Measurements from ENCODE around the gene CELF4. TPM values are rescaled to one million over a fixed set of nuclear protein-coding genes. Genes with fewer than 3 reads are reported as not detected.

The CELF4 gene
- total and polyA plus RNA-seq, 4 donors: 0.24 to 3.0 (median 1.3) TPM

DNA sequence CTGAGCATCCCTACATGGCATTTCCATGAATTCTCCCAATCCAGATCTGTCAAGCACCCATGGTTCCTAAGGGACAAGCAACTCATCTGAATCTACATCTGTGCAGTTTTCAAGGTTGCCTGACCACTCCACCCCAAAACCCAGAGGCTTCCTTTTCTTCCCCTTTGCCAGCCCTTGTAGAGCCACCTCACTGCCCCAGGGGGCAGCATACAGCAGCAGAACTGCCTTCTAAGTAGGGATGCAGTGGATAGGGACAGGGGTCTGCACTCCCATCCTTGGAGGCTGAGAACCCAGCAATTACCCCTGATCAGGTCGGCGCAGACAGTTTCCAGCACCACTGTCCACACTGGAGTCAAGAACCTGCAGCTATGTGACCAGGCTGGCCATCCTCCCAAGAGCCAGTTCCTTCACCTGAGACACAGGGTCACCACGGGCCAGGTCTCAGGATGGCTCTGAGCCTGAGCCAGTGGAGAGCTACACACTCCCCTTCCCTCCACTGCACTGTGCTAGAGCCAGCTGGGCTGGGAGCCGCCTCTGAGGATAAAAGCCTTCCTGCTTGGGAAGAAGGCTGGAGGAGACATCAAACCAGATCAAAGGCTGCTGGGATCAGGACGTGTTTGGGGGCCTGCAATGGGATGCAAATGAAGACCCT, 283.1 kb downstream of the CELF4 start:
- no peaks in the 10 kb centered on the region for H3K36me3 ChIP-seq (ENCODE audit: control insufficient read depth in 4 of 4, insufficient read depth in 4 of 4, low read length in 4 of 4)
- peaks cover 0 to 4% (median 0%) of the 10 kb centered on the region in 3 donors for H3K27me3 ChIP-seq (ENCODE audit: control insufficient read depth in 3 of 3, insufficient read depth in 3 of 3, low read length in 2 of 3)
- H3K4me3 ChIP-seq: no peak overlapping the region
- H3K4me1 ChIP-seq (ENCODE audit: control insufficient read depth in 5 of 5, insufficient read depth in 5 of 5, low read length in 5 of 5): no peaks in the 10 kb centered on the region
- 49 to 54% methylated on average over 5 of the region's 5 CpGs for WGBS, 2 donors
- H3K27ac ChIP-seq (ENCODE audit: low read depth in 1 of 2, low read length in 1 of 2): no peak overlapping the region
- DNase-seq (no peak), ATAC-seq (ENCODE audit: insufficient read depth, low FRiP score) (no peak)
- TF ChIP-seq, protein P1, sequence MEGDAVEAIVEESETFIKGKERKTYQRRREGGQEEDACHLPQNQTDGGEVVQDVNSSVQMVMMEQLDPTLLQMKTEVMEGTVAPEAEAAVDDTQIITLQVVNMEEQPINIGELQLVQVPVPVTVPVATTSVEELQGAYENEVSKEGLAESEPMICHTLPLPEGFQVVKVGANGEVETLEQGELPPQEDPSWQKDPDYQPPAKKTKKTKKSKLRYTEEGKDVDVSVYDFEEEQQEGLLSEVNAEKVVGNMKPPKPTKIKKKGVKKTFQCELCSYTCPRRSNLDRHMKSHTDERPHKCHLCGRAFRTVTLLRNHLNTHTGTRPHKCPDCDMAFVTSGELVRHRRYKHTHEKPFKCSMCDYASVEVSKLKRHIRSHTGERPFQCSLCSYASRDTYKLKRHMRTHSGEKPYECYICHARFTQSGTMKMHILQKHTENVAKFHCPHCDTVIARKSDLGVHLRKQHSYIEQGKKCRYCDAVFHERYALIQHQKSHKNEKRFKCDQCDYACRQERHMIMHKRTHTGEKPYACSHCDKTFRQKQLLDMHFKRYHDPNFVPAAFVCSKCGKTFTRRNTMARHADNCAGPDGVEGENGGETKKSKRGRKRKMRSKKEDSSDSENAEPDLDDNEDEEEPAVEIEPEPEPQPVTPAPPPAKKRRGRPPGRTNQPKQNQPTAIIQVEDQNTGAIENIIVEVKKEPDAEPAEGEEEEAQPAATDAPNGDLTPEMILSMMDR (IDR thresholded peaks at IDR 0.05; ENCODE audit: control extremely low read depth, extremely low read depth): no peak
- no peak overlapping the region for H3K9ac ChIP-seq (ENCODE audit: insufficient read depth in 1 of 2, low read length in 2 of 2)
- peaks cover 0 to 5% (median 0%) of the 10 kb centered on the region in 4 donors for H3K9me3 ChIP-seq (ENCODE audit: control insufficient read depth in 4 of 4, insufficient read depth in 3 of 4, low read length in 3 of 4)

DNA sequence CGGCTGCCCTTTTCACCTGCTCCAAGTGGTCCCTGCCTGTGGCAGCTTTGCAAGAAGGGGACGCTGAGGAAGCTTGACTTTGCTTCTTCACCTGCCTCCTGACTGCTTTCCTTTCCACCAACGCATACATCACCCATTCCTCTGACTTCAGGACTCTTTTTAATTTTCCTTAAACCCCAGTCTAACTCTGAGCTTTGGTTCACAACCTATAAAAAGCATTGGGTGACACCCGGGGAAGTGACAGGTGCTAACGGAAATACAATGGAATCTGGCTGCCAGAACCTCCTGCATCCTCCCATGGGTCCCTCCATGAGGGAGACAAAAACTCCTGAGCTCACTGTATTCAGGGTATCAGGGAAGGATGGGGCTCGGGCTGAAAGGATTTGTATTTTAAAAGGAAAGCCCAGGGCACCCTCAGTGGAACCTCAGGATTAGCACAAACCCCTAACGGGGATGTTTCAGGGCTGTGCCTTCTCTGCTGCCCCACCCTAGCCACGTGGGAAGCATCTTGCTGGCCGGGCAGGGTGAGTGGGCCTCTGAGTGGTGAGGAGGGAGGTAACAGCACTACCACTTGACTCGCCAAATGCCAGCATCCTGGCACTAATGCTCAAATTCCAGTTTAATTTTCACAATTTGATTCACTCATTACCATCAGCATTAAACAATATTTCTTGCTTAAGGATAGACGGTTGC, 284.8 kb downstream of the CELF4 start:
- H3K4me1 ChIP-seq (ENCODE audit: control insufficient read depth in 5 of 5, insufficient read depth in 5 of 5, low read length in 5 of 5): no peaks in the 10 kb centered on the region
- H3K36me3 ChIP-seq (ENCODE audit: control insufficient read depth in 4 of 4, insufficient read depth in 4 of 4, low read length in 4 of 4): no peaks in the 10 kb centered on the region
- no peak overlapping the region for H3K9ac ChIP-seq (ENCODE audit: insufficient read depth in 1 of 2, low read length in 2 of 2)
- H3K27me3 ChIP-seq (ENCODE audit: control insufficient read depth in 3 of 3, insufficient read depth in 3 of 3, low read length in 2 of 3): peaks cover 0 to 18% (median 11%) of the 10 kb centered on the region in 3 donors
- 68% methylated on average over 11 of the region's 11 CpGs for WGBS, 2 donors
- no peak overlapping the region for H3K4me3 ChIP-seq
- H3K27ac ChIP-seq (ENCODE audit: low read depth in 1 of 2, low read length in 1 of 2): no peak overlapping the region
- no peak for ATAC-seq (ENCODE audit: insufficient read depth, low FRiP score)
- TF ChIP-seq, protein P1 (IDR thresholded peaks at IDR 0.05; ENCODE audit: control extremely low read depth, extremely low read depth): no peak
- DNase-seq: no peak
- H3K9me3 ChIP-seq (ENCODE audit: control insufficient read depth in 4 of 4, insufficient read depth in 3 of 4, low read length in 3 of 4): peaks cover 0 to 14% (median 0%) of the 10 kb centered on the region in 4 donors

DNA sequence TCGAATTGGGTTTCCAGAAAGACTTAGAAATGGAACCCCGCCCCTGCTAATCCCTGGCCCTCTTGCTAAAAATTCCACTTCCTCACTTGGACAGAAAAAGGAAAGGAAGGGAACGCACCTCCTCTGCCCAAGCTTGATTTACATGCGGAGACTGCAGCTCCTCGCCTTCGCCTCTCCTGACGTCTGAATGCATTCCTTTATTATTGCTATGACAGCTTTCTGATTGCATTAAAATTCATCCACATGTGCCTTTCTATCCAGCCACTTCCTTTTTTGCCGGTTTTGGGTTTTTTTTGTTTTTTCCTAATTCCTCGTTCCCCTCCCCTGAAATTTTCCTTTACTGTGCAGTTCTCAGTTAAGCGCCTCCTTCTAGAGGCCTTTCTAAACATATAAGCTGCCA, 287.8 kb downstream of the CELF4 start:
- no peak overlapping the region for H3K4me3 ChIP-seq
- WGBS, 2 donors: 64 to 65% methylated on average over 10 of the region's 10 CpGs
- no peaks in the 10 kb centered on the region for H3K36me3 ChIP-seq (ENCODE audit: control insufficient read depth in 4 of 4, insufficient read depth in 4 of 4, low read length in 4 of 4)
- H3K9ac ChIP-seq (ENCODE audit: insufficient read depth in 1 of 2, low read length in 2 of 2): no peak overlapping the region
- TF ChIP-seq, protein P1 (IDR thresholded peaks at IDR 0.05; ENCODE audit: control extremely low read depth, extremely low read depth): no peak
- DNase-seq: no peak
- no peak overlapping the region for H3K27ac ChIP-seq (ENCODE audit: low read depth in 1 of 2, low read length in 1 of 2)
- H3K27me3 ChIP-seq (ENCODE audit: control insufficient read depth in 3 of 3, insufficient read depth in 3 of 3, low read length in 2 of 3): peaks cover 10 to 45% (median 31%) of the 10 kb centered on the region in 3 donors
- peaks cover 0 to 32% (median 0%) of the 10 kb centered on the region in 4 donors for H3K9me3 ChIP-seq (ENCODE audit: control insufficient read depth in 4 of 4, insufficient read depth in 3 of 4, low read length in 3 of 4)
- peaks cover 0 to 2% (median 0%) of the 10 kb centered on the region in 5 donors for H3K4me1 ChIP-seq (ENCODE audit: control insufficient read depth in 5 of 5, insufficient read depth in 5 of 5, low read length in 5 of 5)
- no peak for ATAC-seq (ENCODE audit: insufficient read depth, low FRiP score)
